GM23248 (cell line): ENCODE results near the gene RAB31. TPM values are rescaled to one million over a fixed set of nuclear protein-coding genes. Genes with fewer than 3 reads are reported as not detected.

ENCODE experiments used
- DNase-seq: peaks from one replicate; pipeline ENCODE4 v3.0.0-alpha.2; 2015
- H2AFZ ChIP-seq: fragments of 200-600 bp; sonication (generic); 2 replicates; pipeline ENCODE4 v1.6.1; 2016; ENCODE audit warnings: antibody characterized with exemption
- H3F3A ChIP-seq: fragments of 200-600 bp; sonication (generic); 2 replicates; pipeline ENCODE4 v1.6.1; 2016; ENCODE audit warnings: mild to moderate bottlenecking, antibody characterized with exemption, mixed run types; ENCODE audit not compliant: insufficient read depth
- H3K27ac ChIP-seq: fragments of 200-600 bp; sonication (generic); 2 replicates; pipeline ENCODE4 v1.5.1; 2016; ENCODE audit warnings: mild to moderate bottlenecking
- H3K27me3 ChIP-seq: fragments of 200-600 bp; sonication (generic); replicated peaks from 2 replicates; pipeline ENCODE4 v1.6.1; 2016; ENCODE audit warnings: mild to moderate bottlenecking; ENCODE audit not compliant: insufficient read depth
- H3K36me3 ChIP-seq: fragments of 200-600 bp; sonication (generic); 2 replicates; pipeline ENCODE4 v1.6.1; 2016; ENCODE audit warnings: low read depth, mild to moderate bottlenecking
- H3K4me1 ChIP-seq: fragments of 200-600 bp; sonication (generic); 2 replicates; pipeline ENCODE4 v1.6.1; 2016; ENCODE audit warnings: mild to moderate bottlenecking; ENCODE audit not compliant: insufficient read depth
- H3K4me2 ChIP-seq: fragments of 200-600 bp; sonication (generic); one replicate; pipeline ENCODE4 v1.6.1; 2016; ENCODE audit warnings: mild to moderate bottlenecking; ENCODE audit not compliant: unreplicated experiment
- H3K4me3 ChIP-seq: fragments of 200-600 bp; sonication (generic); 2 replicates; pipeline ENCODE4 v1.5.1; 2016; ENCODE audit warnings: mild to moderate bottlenecking
- H3K79me2 ChIP-seq: fragments of 200-600 bp; sonication (generic); 2 replicates; pipeline ENCODE4 v1.6.1; 2016; ENCODE audit warnings: mild to moderate bottlenecking; ENCODE audit not compliant: insufficient read depth
- H3K9ac ChIP-seq: fragments of 200-600 bp; sonication (generic); 2 replicates; pipeline ENCODE4 v1.6.1; 2016; ENCODE audit warnings: mild to moderate bottlenecking
- H3K9me2 ChIP-seq: fragments of 200-600 bp; sonication (generic); 2 replicates; pipeline ENCODE4 v1.6.1; 2016; ENCODE audit warnings: mixed run types, mild to moderate bottlenecking, moderate library complexity; ENCODE audit not compliant: insufficient read depth
- H3K9me3 ChIP-seq: fragments of 200-600 bp; sonication (generic); one replicate; pipeline ENCODE4 v1.6.1; 2017; ENCODE audit warnings: low read depth
- H4K20me1 ChIP-seq: fragments of 200-600 bp; sonication (generic); 2 replicates; pipeline ENCODE4 v1.6.0; 2016; ENCODE audit not compliant: insufficient read depth
- EZH2 ChIP-seq: fragments of 200-600 bp; sonication (generic); IDR thresholded peaks from 2 replicates; pipeline ENCODE4 v1.6.1; 2018; ENCODE audit warnings: antibody characterized with exemption, mild to moderate bottlenecking; ENCODE audit not compliant: insufficient read depth, poor library complexity, severe bottlenecking
- EZH2phosphoT487 ChIP-seq: fragments of 200-600 bp; sonication (generic); IDR thresholded peaks from 2 replicates; pipeline ENCODE4 v1.6.1; 2018; ENCODE audit warnings: antibody characterized with exemption, moderate library complexity, mild to moderate bottlenecking, low read depth; ENCODE audit not compliant: insufficient read depth
- WGBS, 2 experiments: methylation state at CpG; one replicate each; pipeline ENCODE4 v1.1.6; 2015 to 2017; ENCODE audit warnings: low lambda C conversion rate in 2 of 2, low coverage in 1 of 2; ENCODE audit errors: missing lambda C conversion rate in 2 of 2; 5-methylcytosine and 5-hydroxymethylcytosine counted together
- in situ Hi-C: fragments of 300-500 bp; cut with MboI; formaldehyde crosslinking; loops from 2 replicates; pipeline ENCODE4 v1.15.0; 2020
- polyA plus RNA-seq: library from polyadenylated mRNA; unstranded; fragments of >200 nt; fragmentation: Nextera tagmentation; extraction: Ambion mirVana; gene quantifications from 2 replicates; pipeline ENCODE4 v1.2.1, GENCODE V29; 2016
- total RNA-seq: library from RNA; depleted of rRNA; stranded (reverse); fragments of >200 nt; shearing (Covaris generic); gene quantifications from 2 replicates; pipeline ENCODE4 v1.2.3, GENCODE V29; 2014

The RAB31 gene
- total and polyA plus RNA-seq, 2 experiments from 2014 or later: 49.2 to 144 TPM

GRCh38 chr18:9842448-9842847 lies 134.3 kb downstream of the RAB31 start:
- in situ Hi-C loops: no loop called here
- TF ChIP-seq EZH2: no peak
- no peaks in the 10 kb centered on the region for H3F3A ChIP-seq
- H3K4me3 ChIP-seq: no peak overlapping the region
- no peaks in the 10 kb centered on the region for H3K79me2 ChIP-seq
- no peak for DNase-seq
- WGBS, 2 experiments: 97 to 99% methylated on average over 6 of the region's 6 CpGs
- H3K4me1 ChIP-seq: no peaks in the 10 kb centered on the region
- H3K9ac ChIP-seq: no peak overlapping the region
- no peaks in the 10 kb centered on the region for H3K27me3 ChIP-seq
- H3K27ac ChIP-seq: no peak overlapping the region
- H3K9me2 ChIP-seq: no peaks in the 10 kb centered on the region
- H4K20me1 ChIP-seq: no peaks in the 10 kb centered on the region
- peaks cover 6% of the 10 kb centered on the region; the same call in 1 of the 2 replicates for H3K36me3 ChIP-seq
- H3K9me3 ChIP-seq: no peaks in the 10 kb centered on the region
- no peak overlapping the region for H3K4me2 ChIP-seq
- H2AFZ ChIP-seq: no peak overlapping the region

GRCh38 chr18:9845256-9845655 lies 137.2 kb downstream of the RAB31 start:
- no peak overlapping the region for H2AFZ ChIP-seq
- 97 to 98% methylated on average over 3 of the region's 3 CpGs for WGBS, 2 experiments
- no peaks in the 10 kb centered on the region for H3K9me3 ChIP-seq
- no peak for TF ChIP-seq EZH2
- TF ChIP-seq EZH2phosphoT487: no peak
- no peak for DNase-seq
- no peaks in the 10 kb centered on the region for H3K79me2 ChIP-seq
- no peaks in the 10 kb centered on the region for H3K27me3 ChIP-seq
- H3K9me2 ChIP-seq: no peaks in the 10 kb centered on the region
- no peak overlapping the region for H3K27ac ChIP-seq
- H3K4me2 ChIP-seq: no peak overlapping the region
- peaks cover 10% of the 10 kb centered on the region; the same call in 1 of the 2 replicates for H3K36me3 ChIP-seq
- no peaks in the 10 kb centered on the region for H4K20me1 ChIP-seq
- in situ Hi-C loops: no loop called here
- H3F3A ChIP-seq: no peaks in the 10 kb centered on the region
- no peak overlapping the region for H3K9ac ChIP-seq
- H3K4me3 ChIP-seq: no peak overlapping the region
- no peaks in the 10 kb centered on the region for H3K4me1 ChIP-seq

- Histone ChIP-seq H3K4me2 (no peak overlapping the region), H4K20me1 (no peaks in the 10 kb centered on the region), H3K36me3 (peaks cover 10% of the 10 kb centered on the region; the same call in 1 of the 2 replicates), H2AFZ (no peak overlapping the region), H3K4me3 (no peak overlapping the region), H3K9ac (no peak overlapping the region), H3K9me3 (no peaks in the 10 kb centered on the region), H3K79me2 (no peaks in the 10 kb centered on the region), H3K4me1 (no peaks in the 10 kb centered on the region), H3K9me2 (no peaks in the 10 kb centered on the region), H3F3A (no peaks in the 10 kb centered on the region), H3K27me3 (no peaks in the 10 kb centered on the region), H3K27ac (no peak overlapping the region)
- in situ Hi-C loops: no loop called here
- WGBS, 2 experiments: 77% methylated on average over 10 of the region's 10 CpGs
- TF ChIP-seq EZH2 (no peak), EZH2phosphoT487 (no peak)
- no peak for DNase-seq
Measured at GRCh38 chr18:9846162-9846925, 138.2 kb downstream of the RAB31 start.

GRCh38 chr18:9848170-9848879 lies 140.2 kb downstream of the RAB31 start:
- Histone ChIP-seq H3K27me3 (no peaks in the 10 kb centered on the region), H3K9me2 (no peaks in the 10 kb centered on the region), H3K4me2 (no peak overlapping the region), H3F3A (no peaks in the 10 kb centered on the region; the same call in 1 of the 2 replicates), H3K9ac (no peak overlapping the region), H2AFZ (no peak overlapping the region), H4K20me1 (no peaks in the 10 kb centered on the region), H3K9me3 (no peaks in the 10 kb centered on the region), H3K36me3 (peaks cover 10% of the 10 kb centered on the region; the same call in 1 of the 2 replicates), H3K4me1 (no peaks in the 10 kb centered on the region), H3K4me3 (no peak overlapping the region), H3K79me2 (no peaks in the 10 kb centered on the region), H3K27ac (no peak overlapping the region)
- 73 to 77% methylated on average over 5 of the region's 5 CpGs for WGBS, 2 experiments
- no peak for DNase-seq
- no peak for TF ChIP-seq EZH2phosphoT487
- in situ Hi-C loops: no loop called here
